Kidney (tissue), 14 donors: ENCODE results near the gene ZNF775. TPM values are rescaled to one million over a fixed set of nuclear protein-coding genes. Genes with fewer than 3 reads are reported as not detected.

Experiments used
- DNase-seq, 5 donors: peaks; one replicate each; pipeline ENCODE4 v3.0.0-alpha.2; 2013 to 2020
- FAIRE-seq: peaks from 2 replicates; lab custom pipeline; 2012; peaks lifted over from hg19 to GRCh38; lab: Jason Lieb, UNC
- H3K27ac ChIP-seq, 2 donors: one replicate each; pipeline ENCODE4 v1.7.0; 2013; ENCODE audit warnings: low read depth in 2 of 2, low read length in 2 of 2, inconsistent platforms in 1 of 2
- H3K27me3 ChIP-seq: one replicate; pipeline ENCODE4 v1.7.1; 2013; ENCODE audit warnings: low read length, inconsistent platforms; ENCODE audit not compliant: control insufficient read depth, insufficient read depth
- H3K36me3 ChIP-seq, 3 donors: one replicate each; pipeline versions ENCODE4 v1.7.0 to v1.7.1; 2013; ENCODE audit warnings: low read length in 3 of 3, control low read depth in 1 of 3, inconsistent platforms in 1 of 3; ENCODE audit not compliant: insufficient read depth in 3 of 3, control insufficient read depth in 2 of 3
- H3K4me1 ChIP-seq, 3 donors: one replicate each; pipeline versions ENCODE4 v1.7.0 to v1.7.1; 2013; ENCODE audit warnings: low read length in 3 of 3, inconsistent platforms in 1 of 3, low read depth in 1 of 3; ENCODE audit not compliant: control insufficient read depth in 2 of 3, insufficient read depth in 2 of 3
- H3K4me3 ChIP-seq, 3 donors: one replicate each; pipeline versions ENCODE4 v1.7.0 to v1.8.1; 2013; ENCODE audit warnings: low read length in 3 of 3, control low read depth in 1 of 3, inconsistent platforms in 1 of 3
- H3K9ac ChIP-seq, 3 donors: one replicate each; pipeline versions ENCODE4 v1.7.0 to v1.7.1; 2013; ENCODE audit warnings: low read length in 3 of 3, control low read depth in 1 of 3, inconsistent platforms in 1 of 3
- H3K9me3 ChIP-seq, 3 donors: one replicate each; pipeline versions ENCODE4 v1.7.0 to v1.7.1; 2013; ENCODE audit warnings: low read length in 3 of 3, control low read depth in 1 of 3, inconsistent platforms in 1 of 3; ENCODE audit not compliant: control insufficient read depth in 2 of 3, insufficient read depth in 1 of 3
- CTCF ChIP-seq: IDR thresholded peaks from 3 replicates; pipeline ENCODE4 v1.5.1; 2012; ENCODE audit warnings: mild to moderate bottlenecking, moderate library complexity, borderline replicate concordance; ENCODE audit not compliant: insufficient read depth; ENCODE audit errors: extremely low read depth
- intact Hi-C: fragments of 100-400 bp; cut with DNase I; formaldehyde crosslinking; loops from one replicate; pipeline ENCODE4 v1.11.1; 2022
- polyA plus RNA-seq: library from polyadenylated mRNA; stranded (reverse); fragments of 350-450 nt; fragmentation: Illumina TruSeq; extraction: RNeasy Lipid Tissue Mini Kit (QIAGEN cat#74804); gene quantifications from one replicate; pipeline ENCODE4 v1.2.3, GENCODE V29; 2014; ENCODE audit warnings: low read depth, low replicate concordance; ENCODE audit not compliant: insufficient read depth
- total RNA-seq: library from RNA; stranded (reverse); fragmentation: NEBNext Ultra II Directional; extraction: Animal tissue kit (Norgen Biotek cat#: 25700); gene quantifications from one replicate; pipeline ENCODE4 v1.2.1, GENCODE V29; 2021
- donor health status: control.
- donor health status: control.
- donor health status: control.
- donor health status: control.
- donor health status: control.
- donor health status: DM: yes; HTN: yes; CAD: no.
- donor health status: Normal renal cell carcinoma (clear cell type).

The ZNF775 gene
- total and polyA plus RNA-seq, 2 donors from 2014 or later = 3.7 to 5.2 TPM

GRCh38 chr7:150381785-150382122, 2.6 kb downstream of the ZNF775 start:
- TF ChIP-seq CTCF = no peak
- Histone ChIP-seq H3K9me3 (no peaks in the 10 kb centered on the region), H3K27me3 (no peaks in the 10 kb centered on the region), H3K4me3 (no peak overlapping the region), H3K36me3 (no peaks in the 10 kb centered on the region), H3K9ac (no peak overlapping the region), H3K27ac (no peak overlapping the region), H3K4me1 (peaks cover 0 to 20% (median 13%) of the 10 kb centered on the region in 3 donors)
- DNase-seq (peak in 1 of 5 donors; percentile 53), FAIRE-seq (no peak)
- intact Hi-C loops = no loop called here

GRCh38 chr7:150382123-150382843, 3.2 kb downstream of the ZNF775 start:
- H3K4me3 ChIP-seq = no peak overlapping the region
- H3K9me3 ChIP-seq = no peaks in the 10 kb centered on the region
- FAIRE-seq (no peak), DNase-seq (peak in 1 of 5 donors; percentile 49)
- no peaks in the 10 kb centered on the region for H3K27me3 ChIP-seq
- H3K9ac ChIP-seq = no peak overlapping the region
- no peak overlapping the region for H3K27ac ChIP-seq
- TF ChIP-seq CTCF = no peak
- intact Hi-C loops = no loop called here
- peaks cover 0 to 18% (median 13%) of the 10 kb centered on the region in 3 donors for H3K4me1 ChIP-seq
- no peaks in the 10 kb centered on the region for H3K36me3 ChIP-seq

- Histone ChIP-seq H3K4me3 (no peak overlapping the region), H3K36me3 (no peaks in the 10 kb centered on the region), H3K4me1 (peaks cover 0 to 13% (median 13%) of the 10 kb centered on the region in 3 donors), H3K9ac (no peak overlapping the region), H3K9me3 (no peaks in the 10 kb centered on the region), H3K27ac (no peak overlapping the region), H3K27me3 (no peaks in the 10 kb centered on the region)
- DNase-seq = no peak
- no peak for TF ChIP-seq CTCF
- intact Hi-C loops = no loop called here
- FAIRE-seq = no peak
These were observed 3.7 kb downstream of the ZNF775 start for GRCh38 chr7:150382844-150383225.
